CD4-positive, alpha-beta T cell treated with Interferon alpha-2 for 1 hour (primary cell): Measurements from ENCODE around the gene ACY1.
A peak's percentile ranks its signal among the peaks of the same experiment; 100 is the strongest.
"Not testable (repeated sequence)": the region's sequence is repeated elsewhere in the genome, so short reads cannot be mapped to it uniquely, and the experiment has no call there.

ENCODE experiments used
- DNase-seq, 2 donors: peaks; one replicate each; pipeline ENCODE4 v3.0.0-alpha.2; 2020 to 2022

The ACY1 gene

GRCh38 chr3:51986010-51986947 lies 2.9 kb downstream of the ACY1 start:
- no peak for DNase-seq

- DNase-seq, result no peak
Measured at GRCh38 chr3:51987568-51987967, 4.2 kb downstream of the ACY1 start.

GRCh38 chr3:51988286-51989146 lies 5.2 kb downstream of the ACY1 start:
- DNase-seq, result no peak

GRCh38 chr3:51990501-51990971 lies 7.2 kb downstream of the ACY1 start:
- not testable (repeated sequence) for DNase-seq

GRCh38 chr3:51992017-51992682 lies 8.8 kb downstream of the ACY1 start:
- no peak for DNase-seq

GRCh38 chr3:51993657-51994056 lies 10.3 kb downstream of the ACY1 start:
- not testable (repeated sequence) for DNase-seq

- DNase-seq, result no peak
Measured at GRCh38 chr3:51994530-51994929, 11.2 kb downstream of the ACY1 start.

- peak; percentile 93 to 96 for DNase-seq
Measured at GRCh38 chr3:51995346-51996163, 12.2 kb downstream of the ACY1 start, which contains the start of gene RPL29. RPL29 (minus strand) TSS chr3:51995895; CDS start chr3:51995461, 434 bp downstream.

- no peak for DNase-seq
Measured at GRCh38 chr3:51997172-51997571, 13.8 kb downstream of the ACY1 start.

GRCh38 chr3:51997935-51998596 lies 14.7 kb downstream of the ACY1 start:
- DNase-seq, result no peak

- no peak for DNase-seq
Measured at GRCh38 chr3:51998774-51999173, 15.4 kb downstream of the ACY1 start.

- no peak for DNase-seq
Measured at GRCh38 chr3:51999846-52000245, 16.5 kb downstream of the ACY1 start.

- peak; percentile 85 to 90 for DNase-seq
Measured at GRCh38 chr3:52001443-52001974, 18.2 kb downstream of the ACY1 start.

- no peak for DNase-seq
Measured at GRCh38 chr3:52002748-52003147, 19.4 kb downstream of the ACY1 start.

GRCh38 chr3:52004163-52004787 lies 20.9 kb downstream of the ACY1 start:
- no peak for DNase-seq

- DNase-seq, result no peak
Measured at GRCh38 chr3:52004906-52005395, 21.6 kb downstream of the ACY1 start.

GRCh38 chr3:52005571-52005986 lies 22.2 kb downstream of the ACY1 start:
- DNase-seq, result no peak

GRCh38 chr3:52006017-52006819 lies 22.9 kb downstream of the ACY1 start:
- DNase-seq, result no peak

- DNase-seq, result no peak
Measured at GRCh38 chr3:52006820-52007133, 23.4 kb downstream of the ACY1 start.

GRCh38 chr3:52007291-52007690 lies 24.0 kb downstream of the ACY1 start:
- DNase-seq, result no peak
